ENCODE measurements around the gene TMEM223. TPM values are rescaled to one million over a fixed set of nuclear protein-coding genes. Genes with fewer than 3 reads are reported as not detected.
"Not testable (repeated sequence)": the region's sequence is repeated elsewhere in the genome, so short reads cannot be mapped to it uniquely, and the experiment has no call there.

The TMEM223 gene
- total RNA-seq, result 10 to 100 TPM; 10.1 to 42.1 (median 29.6) TPM

DNA sequence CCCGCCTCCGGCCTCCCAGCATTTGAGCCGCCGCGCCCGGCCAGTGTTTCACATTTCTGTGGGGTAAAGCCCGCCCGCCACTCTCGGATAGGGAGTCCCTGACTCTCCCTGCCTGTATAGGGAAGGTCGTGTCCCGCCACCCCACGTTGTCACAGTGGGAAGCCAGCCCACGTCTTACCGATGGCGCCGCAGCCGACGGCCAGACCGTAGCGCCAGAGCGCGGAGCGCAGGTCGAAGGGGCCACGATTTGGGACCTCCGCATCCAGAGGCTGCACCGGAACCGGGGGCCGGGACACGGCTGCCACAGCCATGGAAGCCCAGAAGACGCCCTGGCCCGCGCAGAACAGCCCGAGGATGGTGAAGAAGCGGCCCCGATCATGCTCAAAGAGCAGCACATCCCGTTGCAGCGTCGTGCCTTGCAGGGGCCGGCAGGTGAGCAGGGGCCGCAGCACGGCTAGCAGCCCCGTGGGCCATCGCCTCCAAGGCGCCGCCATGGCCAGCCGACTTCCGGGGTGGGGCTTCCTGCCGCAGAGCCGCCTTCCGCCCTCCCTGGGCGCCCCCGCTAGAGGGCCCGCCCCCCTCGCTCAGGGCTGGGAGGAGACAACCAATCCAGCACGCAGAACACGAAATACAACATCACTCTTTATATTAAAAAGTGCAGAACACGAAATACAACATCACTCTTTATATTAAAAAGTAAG lies at the start of gene TMEM223:
Gene TMEM223, minus strand, starts transcription at position 506 of the 701 bp plus-strand sequence. Its CDS starts 12 bp downstream, at position 494.
- peak; percentile 93 for DNase-seq
- H3K4me3 ChIP-seq, result peak within 1 kb of the TSS; percentile 70 to 92 (median 81)
- peaks cover 0 to 44% (median 17%) of the 10 kb centered on the region in 4 donors for H3K36me3 ChIP-seq
- H3K27ac ChIP-seq, result peak within 1 kb of the TSS; percentile 87 to 92 (median 90)
- TF ChIP-seq POLR2AphosphoS5 (IDR thresholded peaks at IDR 0.05) (peak; percentile 92 to 96 (median 93)), POLR2A (IDR thresholded peaks at IDR 0.05) (peak; percentile 91), EP300 (IDR thresholded peaks at IDR 0.05; ENCODE audit: low read depth) (no peak)
- TF ChIP-seq, protein P1, sequence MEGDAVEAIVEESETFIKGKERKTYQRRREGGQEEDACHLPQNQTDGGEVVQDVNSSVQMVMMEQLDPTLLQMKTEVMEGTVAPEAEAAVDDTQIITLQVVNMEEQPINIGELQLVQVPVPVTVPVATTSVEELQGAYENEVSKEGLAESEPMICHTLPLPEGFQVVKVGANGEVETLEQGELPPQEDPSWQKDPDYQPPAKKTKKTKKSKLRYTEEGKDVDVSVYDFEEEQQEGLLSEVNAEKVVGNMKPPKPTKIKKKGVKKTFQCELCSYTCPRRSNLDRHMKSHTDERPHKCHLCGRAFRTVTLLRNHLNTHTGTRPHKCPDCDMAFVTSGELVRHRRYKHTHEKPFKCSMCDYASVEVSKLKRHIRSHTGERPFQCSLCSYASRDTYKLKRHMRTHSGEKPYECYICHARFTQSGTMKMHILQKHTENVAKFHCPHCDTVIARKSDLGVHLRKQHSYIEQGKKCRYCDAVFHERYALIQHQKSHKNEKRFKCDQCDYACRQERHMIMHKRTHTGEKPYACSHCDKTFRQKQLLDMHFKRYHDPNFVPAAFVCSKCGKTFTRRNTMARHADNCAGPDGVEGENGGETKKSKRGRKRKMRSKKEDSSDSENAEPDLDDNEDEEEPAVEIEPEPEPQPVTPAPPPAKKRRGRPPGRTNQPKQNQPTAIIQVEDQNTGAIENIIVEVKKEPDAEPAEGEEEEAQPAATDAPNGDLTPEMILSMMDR (IDR thresholded peaks at IDR 0.05), result peak; percentile 18 to 46 (median 30)
- peaks cover 15 to 44% (median 35%) of the 10 kb centered on the region in 4 donors for H3K4me1 ChIP-seq
- in situ Hi-C loops (cut with MboI; ENCODE audit: low pct_ligation_motif_present in 1 of 4, low pct_unique_long_range_greater_than_20kb in 1 of 4, low sequenced_read_pairs in 3 of 4) (no loop called here), intact Hi-C loops (cut with DNase I; ENCODE audit: low total_unique reads) (no loop called here)
- H3K9me3 ChIP-seq, result no peaks in the 10 kb centered on the region
- H3K27me3 ChIP-seq, result no peaks in the 10 kb centered on the region
- 0% methylated on average over 1 to 47 of the region's 58 CpGs for WGBS, 2 donors (ENCODE audit: low coverage in 1 of 2)

DNA sequence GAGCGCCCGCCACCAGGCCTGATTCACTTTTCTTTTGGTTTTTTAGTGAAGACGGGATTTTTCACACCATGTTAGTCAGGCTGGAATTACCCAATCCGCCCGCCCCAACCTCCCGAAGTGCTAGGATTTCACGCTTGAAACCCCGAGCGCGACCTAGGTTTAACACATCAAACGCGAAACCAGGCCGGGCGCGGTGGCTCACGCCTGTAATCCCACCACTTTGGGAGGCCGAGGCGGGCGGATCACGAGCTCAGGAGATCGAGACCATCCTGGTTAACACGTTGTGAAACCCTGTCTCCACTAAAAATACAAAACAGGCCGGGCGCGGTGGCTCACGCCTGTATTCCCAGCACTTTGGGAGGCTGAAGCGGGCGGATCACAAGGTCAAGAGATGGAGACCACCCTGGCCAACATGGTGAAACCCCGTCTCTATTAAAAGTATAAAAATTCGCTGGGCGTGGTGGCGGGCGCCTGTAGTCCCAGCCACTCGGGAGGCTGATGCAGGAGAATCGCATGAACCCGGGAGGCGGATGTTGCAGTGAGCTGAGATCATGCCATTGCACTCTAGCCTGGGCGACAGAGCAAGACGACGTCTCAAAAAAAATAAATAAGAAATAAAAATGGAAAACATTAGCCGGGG lies 49.0 kb upstream of the TMEM223 start:
- peak; percentile 70 for DNase-seq

GRCh38 chr11:62839050-62839945 lies 47.5 kb upstream of the TMEM223 start, which contains the start of gene WDR74:
TSS of gene WDR74 (minus strand) at chr11:62839590. CDS start at chr11:62839570, 20 bp downstream.
- intact Hi-C loops (cut with DNase I; ENCODE audit: low total_unique reads), result no loop called here
- peak; percentile 94 for DNase-seq
- TF ChIP-seq POLR2AphosphoS5 (IDR thresholded peaks at IDR 0.05) (peak; percentile 96 to 98 (median 97)), EP300 (IDR thresholded peaks at IDR 0.05; ENCODE audit: low read depth) (no peak), POLR2A (IDR thresholded peaks at IDR 0.05) (peak; percentile 70)
- TF ChIP-seq, protein P1 (IDR thresholded peaks at IDR 0.05), result peak in 1 of 5 experiments; percentile 6
- Histone ChIP-seq H3K9me3 (no peaks in the 10 kb centered on the region), H3K4me3 (peak within 1 kb of the TSS; percentile 70 to 89 (median 76)), H3K27ac (peak within 1 kb of the TSS; percentile 97 to 99 (median 97)), H3K36me3 (peaks cover 0 to 7% (median 3%) of the 10 kb centered on the region in 4 donors), H3K27me3 (no peaks in the 10 kb centered on the region), H3K4me1 (peaks cover 6 to 30% (median 23%) of the 10 kb centered on the region in 4 donors)
- in situ Hi-C loops (cut with MboI; ENCODE audit: low pct_ligation_motif_present in 1 of 4, low pct_unique_long_range_greater_than_20kb in 1 of 4, low sequenced_read_pairs in 3 of 4), result no loop called here
- WGBS, 2 donors (ENCODE audit: low coverage in 1 of 2), result 0 to 3% methylated on average over 7 to 42 of the region's 62 CpGs

More for the DNA sequence above, 49.0 kb upstream of the TMEM223 start:
- H3K9me3 ChIP-seq; in situ Hi-C loops (cut with MboI; ENCODE audit: low pct_ligation_motif_present in 1 of 4, low pct_unique_long_range_greater_than_20kb in 1 of 4, low sequenced_read_pairs in 3 of 4); H3K36me3 ChIP-seq; intact Hi-C loops (cut with DNase I; ENCODE audit: low total_unique reads); H3K27me3 ChIP-seq: not testable (repeated sequence)
- Histone ChIP-seq H3K4me1 (peaks cover 6 to 30% (median 23%) of the 10 kb centered on the region in 4 donors), H3K27ac (peak overlapping the region; percentile 97 to 99 (median 97)), H3K4me3 (peak overlapping the region; percentile 27 to 89 (median 70))
- 0 to 1% methylated on average over 15 to 36 of the region's 41 CpGs for WGBS, 2 donors (ENCODE audit: low coverage in 1 of 2)

DNA sequence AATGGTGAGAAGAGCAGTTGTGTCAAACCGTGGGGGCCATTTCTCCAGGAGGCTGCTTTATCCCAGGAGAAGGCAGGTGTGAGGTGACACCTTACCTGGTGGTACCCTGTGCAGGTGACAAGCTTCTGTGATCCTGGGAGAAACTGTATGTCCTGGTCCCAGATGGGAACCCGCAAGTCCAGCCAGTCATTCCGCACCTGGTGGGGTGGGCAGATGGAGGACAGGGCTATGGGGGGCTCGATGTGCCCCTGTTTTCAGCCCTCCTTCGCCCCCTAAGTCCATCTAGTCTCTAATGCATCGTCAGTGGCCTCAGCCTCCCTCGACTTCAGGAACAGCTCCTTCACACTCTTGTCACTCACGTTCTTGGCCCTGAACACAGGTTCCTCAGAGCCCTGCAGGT lies 43.5 kb upstream of the TMEM223 start:
- Histone ChIP-seq H3K27me3 (no peaks in the 10 kb centered on the region), H3K4me3 (no peak overlapping the region), H3K36me3 (peaks cover 0 to 7% (median 3%) of the 10 kb centered on the region in 4 donors), H3K9me3 (no peaks in the 10 kb centered on the region), H3K27ac (no peak overlapping the region), H3K4me1 (peaks cover 14 to 38% (median 28%) of the 10 kb centered on the region in 4 donors)
- TF ChIP-seq POLR2A (IDR thresholded peaks at IDR 0.05) (no peak), POLR2AphosphoS5 (IDR thresholded peaks at IDR 0.05) (no peak), EP300 (IDR thresholded peaks at IDR 0.05; ENCODE audit: low read depth) (no peak)
- TF ChIP-seq, protein P1 (IDR thresholded peaks at IDR 0.05), result no peak
- DNase-seq, result no peak
- intact Hi-C loops (cut with DNase I; ENCODE audit: low total_unique reads), result no loop called here
- in situ Hi-C loops (cut with MboI; ENCODE audit: low pct_ligation_motif_present in 1 of 4, low pct_unique_long_range_greater_than_20kb in 1 of 4, low sequenced_read_pairs in 3 of 4), result no loop called here
- WGBS, 2 donors (ENCODE audit: low coverage in 1 of 2), result 85 to 100% methylated on average over 1 to 8 of the region's 8 CpGs
